ENCODE measurements around the gene SGMS1. TPM values are rescaled to one million over a fixed set of nuclear protein-coding genes. Genes with fewer than 3 reads are reported as not detected.

SGMS1 gene
- total and polyA plus RNA-seq, 2 donors (not counting 3 experiments of a cell fraction or from before 2014, with no cell fraction given), result 9.7 to 23.7 TPM

DNA sequence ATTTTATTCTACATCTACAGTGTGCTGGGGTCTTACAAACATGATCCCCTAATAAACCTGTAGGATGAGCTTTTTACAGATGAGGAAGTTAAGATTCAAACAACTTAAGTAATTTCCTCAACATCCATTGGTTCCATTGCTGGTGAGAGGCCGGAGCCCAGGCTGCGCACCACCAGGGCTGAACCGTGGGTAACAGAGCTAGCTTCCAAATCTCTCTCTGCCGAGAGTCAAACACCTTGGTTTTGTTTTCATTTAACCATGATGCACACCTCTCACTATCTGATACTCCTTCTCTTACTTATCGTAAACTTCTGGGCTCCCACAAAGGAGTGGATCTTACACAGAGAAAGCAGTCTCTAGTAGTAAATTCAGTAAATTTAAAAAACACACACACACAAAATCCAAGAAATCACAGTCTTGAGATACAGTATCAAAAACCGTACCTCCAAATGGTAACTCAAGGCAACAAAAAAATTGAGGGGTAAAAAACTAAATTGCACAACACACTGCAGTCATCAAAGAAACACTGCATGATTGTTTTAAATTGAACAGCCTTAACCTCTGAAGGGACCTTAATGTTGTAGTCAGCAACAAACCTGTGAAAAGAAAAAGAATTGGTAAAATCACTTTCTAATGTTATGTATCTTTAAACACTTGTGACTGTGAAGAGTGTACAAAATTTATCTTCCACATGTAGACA lies 20.5 kb downstream of the SGMS1 start:
- Histone ChIP-seq H3K9ac (replicated peaks; ENCODE audit: extremely low read depth, insufficient read depth, low read length) (no peak overlapping the region), H3K36me3 (ENCODE audit: control insufficient read depth in 2 of 2, extremely low read depth in 1 of 2, insufficient read depth in 2 of 2, low read length in 2 of 2) (no peaks in the 10 kb centered on the region), H3K27me3 (ENCODE audit: control insufficient read depth in 2 of 2, insufficient read depth in 2 of 2, low read length in 2 of 2) (no peaks in the 10 kb centered on the region), H3K9me3 (replicated peaks; ENCODE audit: control insufficient read depth, insufficient read depth, low read length) (no peaks in the 10 kb centered on the region), H3K27ac (ENCODE audit: insufficient read depth, low read depth, low read length) (no peak overlapping the region), H3K9me1 (replicated peaks; ENCODE audit: control insufficient read depth, extremely low read depth, insufficient read depth, low read length) (no peaks in the 10 kb centered on the region), H3K4me3 (replicated peaks in 1 of 3; ENCODE audit: insufficient read depth in 1 of 3, low read depth in 1 of 3, low read length in 3 of 3) (no peak overlapping the region), H3K4me2 (ENCODE audit: insufficient read depth, low read length) (peak overlapping the region; percentile 64), H3K4me1 (ENCODE audit: control insufficient read depth, extremely low read depth, insufficient read depth, low read length) (peaks cover 33% of the 10 kb centered on the region), H4K20me1 (replicated peaks; ENCODE audit: control insufficient read depth, extremely low read depth, insufficient read depth, low read length) (no peaks in the 10 kb centered on the region), H3K79me2 (ENCODE audit: control insufficient read depth, insufficient read depth, low read length) (peaks cover 10% of the 10 kb centered on the region), H2AFZ (ENCODE audit: low read depth, low read length) (no peak overlapping the region)
- TF ChIP-seq EZH2 (IDR thresholded peaks at IDR 0.05; ENCODE audit: borderline replicate concordance, low read depth, low read length, severe bottlenecking) (no peak), POLR2A (IDR thresholded peaks at IDR 0.05; ENCODE audit: low read depth, low read length) (no peak), POLR2AphosphoS5 (IDR thresholded peaks at IDR 0.05; ENCODE audit: insufficient read depth, low read depth, low read length) (no peak), JUN (IDR thresholded peaks at IDR 0.05; ENCODE audit: borderline replicate concordance, insufficient read depth, insufficient read length, low read depth) (no peak), FOS (IDR thresholded peaks at IDR 0.05; ENCODE audit: borderline replicate concordance, insufficient read depth, low read length) (no peak), MYC (IDR thresholded peaks at IDR 0.05; ENCODE audit: low read depth, low read length) (no peak)
- TF ChIP-seq, protein P1, sequence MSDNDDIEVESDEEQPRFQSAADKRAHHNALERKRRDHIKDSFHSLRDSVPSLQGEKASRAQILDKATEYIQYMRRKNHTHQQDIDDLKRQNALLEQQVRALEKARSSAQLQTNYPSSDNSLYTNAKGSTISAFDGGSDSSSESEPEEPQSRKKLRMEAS (IDR thresholded peaks at IDR 0.05; ENCODE audit: insufficient read depth, insufficient read length), result no peak
- TF ChIP-seq, protein P2, sequence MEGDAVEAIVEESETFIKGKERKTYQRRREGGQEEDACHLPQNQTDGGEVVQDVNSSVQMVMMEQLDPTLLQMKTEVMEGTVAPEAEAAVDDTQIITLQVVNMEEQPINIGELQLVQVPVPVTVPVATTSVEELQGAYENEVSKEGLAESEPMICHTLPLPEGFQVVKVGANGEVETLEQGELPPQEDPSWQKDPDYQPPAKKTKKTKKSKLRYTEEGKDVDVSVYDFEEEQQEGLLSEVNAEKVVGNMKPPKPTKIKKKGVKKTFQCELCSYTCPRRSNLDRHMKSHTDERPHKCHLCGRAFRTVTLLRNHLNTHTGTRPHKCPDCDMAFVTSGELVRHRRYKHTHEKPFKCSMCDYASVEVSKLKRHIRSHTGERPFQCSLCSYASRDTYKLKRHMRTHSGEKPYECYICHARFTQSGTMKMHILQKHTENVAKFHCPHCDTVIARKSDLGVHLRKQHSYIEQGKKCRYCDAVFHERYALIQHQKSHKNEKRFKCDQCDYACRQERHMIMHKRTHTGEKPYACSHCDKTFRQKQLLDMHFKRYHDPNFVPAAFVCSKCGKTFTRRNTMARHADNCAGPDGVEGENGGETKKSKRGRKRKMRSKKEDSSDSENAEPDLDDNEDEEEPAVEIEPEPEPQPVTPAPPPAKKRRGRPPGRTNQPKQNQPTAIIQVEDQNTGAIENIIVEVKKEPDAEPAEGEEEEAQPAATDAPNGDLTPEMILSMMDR (IDR thresholded peaks at IDR 0.05; ENCODE audit: extremely low read depth in 1 of 2, insufficient read depth in 1 of 2, low read depth in 1 of 2, low read length in 2 of 2), result no peak
- FAIRE-seq, result no peak
- CTCF ChIA-PET, result interaction anchor here (0.6 to 3.3 kb wide), 3 partner anchors 11 to 101 kb away, joined by 6 to 24 read pairs (median 7); partner anchors contain the start of gene SGMS1
- dilution Hi-C loops (cut with MboI; ENCODE audit: extremely low pct_ligation_motif_present, low sequenced_read_pairs) (no loop called here), intact Hi-C loops (cut with micrococcal nuclease) (no loop called here)
- no TSS peak for BruUV-seq (replicated peaks)
- no peak for DNase-seq (ENCODE audit: low read depth, low spot score)
- POLR2A ChIA-PET, result no interaction called here

All from endothelial cell of umbilical vein (primary cell).